ENCODE results near the gene FGF12.

FGF12 gene

GRCh38 chr3:192563417-192563816 is 163.9 kb downstream of the FGF12 start:
- Histone ChIP-seq H3K4me2 (ENCODE audit: low read length) (no peak overlapping the region), H4K12ac (ENCODE audit: low read depth, low read length) (no peak overlapping the region), H2AFZ (ENCODE audit: insufficient read depth, low read length, poor library complexity) (no peak overlapping the region), H4K8ac (ENCODE audit: low read depth, low read length) (no peak overlapping the region), H2BK120ac (ENCODE audit: insufficient read depth, low read length, poor library complexity) (no peak overlapping the region), H3K27ac (ENCODE audit: low read depth, low read length) (no peak overlapping the region), H2BK5ac (ENCODE audit: low read depth, low read length, poor library complexity) (no peak overlapping the region), H3K9me3 (ENCODE audit: insufficient read depth, low read depth, low read length) (no peaks in the 10 kb centered on the region), H3K9ac (ENCODE audit: low read length) (no peak overlapping the region), H3K4ac (ENCODE audit: low read depth, low read length) (no peak overlapping the region), H3K79me2 (ENCODE audit: control insufficient read depth, insufficient read depth, low read length, poor library complexity) (no peaks in the 10 kb centered on the region), H3K14ac (ENCODE audit: low read length) (no peak overlapping the region), H3K23ac (ENCODE audit: low read length) (no peak overlapping the region), H3K27me3 (ENCODE audit: insufficient read depth, low read length) (no peaks in the 10 kb centered on the region), H3K79me1 (ENCODE audit: low read length) (no peaks in the 10 kb centered on the region), H4K91ac (ENCODE audit: low read depth, low read length) (no peak overlapping the region), H2AK5ac (ENCODE audit: low read length) (no peak overlapping the region), H3K4me3 (ENCODE audit: low read depth, low read length) (no peak overlapping the region), H2BK12ac (ENCODE audit: low read length) (no peak overlapping the region), H3K4me1 (ENCODE audit: control insufficient read depth in 1 of 2, insufficient read depth in 2 of 2, low read length in 2 of 2) (no peaks in the 10 kb centered on the region), H3K36me3 (ENCODE audit: control insufficient read depth in 1 of 2, insufficient read depth in 2 of 2, low read length in 2 of 2) (no peaks in the 10 kb centered on the region), H3K18ac (ENCODE audit: low read length) (no peak overlapping the region)
- DNase-seq, result no peak

DNA sequence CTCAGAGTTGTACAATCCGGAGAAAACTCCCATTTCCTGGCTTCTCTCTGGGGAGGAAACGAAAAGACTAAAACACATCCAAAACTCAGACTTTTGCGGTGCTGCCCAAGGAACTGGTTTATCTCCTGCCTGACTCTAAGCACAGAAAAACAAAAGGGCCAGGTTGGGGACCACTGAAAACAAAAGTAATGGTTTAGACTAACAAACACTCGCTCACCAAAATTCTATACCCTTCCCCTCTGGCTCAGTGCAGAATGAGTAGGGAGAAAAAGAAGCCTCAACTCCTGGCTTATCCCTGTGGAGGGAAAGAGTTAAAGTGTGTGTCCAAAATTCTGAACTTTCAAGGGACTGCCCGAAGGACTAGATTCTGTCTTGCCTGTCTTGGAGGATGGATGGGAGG is 173.6 kb downstream of the FGF12 start:
- Histone ChIP-seq H3K23ac (ENCODE audit: low read length) (no peak overlapping the region), H3K27me3 (ENCODE audit: insufficient read depth, low read length) (no peaks in the 10 kb centered on the region), H3K27ac (ENCODE audit: low read depth, low read length) (no peak overlapping the region), H2AK5ac (ENCODE audit: low read length) (no peak overlapping the region), H3K9ac (ENCODE audit: low read length) (no peak overlapping the region), H3K9me3 (ENCODE audit: insufficient read depth, low read depth, low read length) (no peaks in the 10 kb centered on the region), H3K14ac (ENCODE audit: low read length) (no peak overlapping the region), H3K4me2 (ENCODE audit: low read length) (no peak overlapping the region), H3K79me1 (ENCODE audit: low read length) (no peaks in the 10 kb centered on the region), H2AFZ (ENCODE audit: insufficient read depth, low read length, poor library complexity) (no peak overlapping the region), H2BK12ac (ENCODE audit: low read length) (no peak overlapping the region), H3K18ac (ENCODE audit: low read length) (no peak overlapping the region), H4K91ac (ENCODE audit: low read depth, low read length) (no peak overlapping the region), H2BK120ac (ENCODE audit: insufficient read depth, low read length, poor library complexity) (no peak overlapping the region), H4K8ac (ENCODE audit: low read depth, low read length) (no peak overlapping the region), H3K4ac (ENCODE audit: low read depth, low read length) (no peak overlapping the region), H4K12ac (ENCODE audit: low read depth, low read length) (no peak overlapping the region), H3K4me1 (ENCODE audit: control insufficient read depth in 1 of 2, insufficient read depth in 2 of 2, low read length in 2 of 2) (no peaks in the 10 kb centered on the region), H3K79me2 (ENCODE audit: control insufficient read depth, insufficient read depth, low read length, poor library complexity) (no peaks in the 10 kb centered on the region), H3K36me3 (ENCODE audit: control insufficient read depth in 1 of 2, insufficient read depth in 2 of 2, low read length in 2 of 2) (no peaks in the 10 kb centered on the region), H2BK5ac (ENCODE audit: low read depth, low read length, poor library complexity) (no peak overlapping the region), H3K4me3 (ENCODE audit: low read depth, low read length) (no peak overlapping the region)
- DNase-seq, result no peak
- WGBS (ENCODE audit: extremely low coverage, insufficient coverage, insufficient read length), result no CpG with 5 or more reads among the region's 5 CpGs

DNA sequence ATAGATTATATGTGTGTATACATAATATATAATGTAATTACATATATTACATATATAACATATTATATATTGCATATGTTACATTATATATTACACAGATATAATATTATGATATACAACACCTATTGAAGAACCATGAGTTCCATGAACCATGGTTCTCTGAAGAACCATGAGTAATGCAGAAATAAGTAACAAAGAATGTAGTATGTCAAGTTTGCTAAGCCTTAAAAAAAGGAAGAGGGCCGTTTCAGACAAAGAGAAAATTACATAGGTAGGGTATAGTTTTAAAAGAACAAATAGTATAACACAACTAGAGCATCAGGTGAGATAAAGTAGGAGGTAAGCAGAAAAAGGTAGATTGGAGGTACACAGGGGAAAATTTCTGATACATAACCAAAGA is 177.0 kb downstream of the FGF12 start:
- DNase-seq, result peak in 1 of 2 donors; percentile 58
- H4K91ac ChIP-seq (ENCODE audit: low read depth, low read length), result no peak overlapping the region
- H3K18ac ChIP-seq (ENCODE audit: low read length), result no peak overlapping the region
- no peaks in the 10 kb centered on the region for H3K4me1 ChIP-seq (ENCODE audit: control insufficient read depth in 1 of 2, insufficient read depth in 2 of 2, low read length in 2 of 2)
- H3K4me3 ChIP-seq (ENCODE audit: low read depth, low read length), result no peak overlapping the region
- H3K36me3 ChIP-seq (ENCODE audit: control insufficient read depth in 1 of 2, insufficient read depth in 2 of 2, low read length in 2 of 2), result no peaks in the 10 kb centered on the region
- H2AK5ac ChIP-seq (ENCODE audit: low read length), result no peak overlapping the region
- H2BK120ac ChIP-seq (ENCODE audit: insufficient read depth, low read length, poor library complexity), result no peak overlapping the region
- no peak overlapping the region for H3K14ac ChIP-seq (ENCODE audit: low read length)
- H3K4ac ChIP-seq (ENCODE audit: low read depth, low read length), result no peak overlapping the region
- H3K4me2 ChIP-seq (ENCODE audit: low read length), result no peak overlapping the region
- no peak overlapping the region for H3K23ac ChIP-seq (ENCODE audit: low read length)
- no peak overlapping the region for H2BK5ac ChIP-seq (ENCODE audit: low read depth, low read length, poor library complexity)
- H4K8ac ChIP-seq (ENCODE audit: low read depth, low read length), result no peak overlapping the region
- no CpG with 5 or more reads among the region's 1 CpG for WGBS (ENCODE audit: extremely low coverage, insufficient coverage, insufficient read length)
- no peak overlapping the region for H3K27ac ChIP-seq (ENCODE audit: low read depth, low read length)
- no peak overlapping the region for H2BK12ac ChIP-seq (ENCODE audit: low read length)
- no peak overlapping the region for H4K12ac ChIP-seq (ENCODE audit: low read depth, low read length)
- H3K9me3 ChIP-seq (ENCODE audit: insufficient read depth, low read depth, low read length), result no peaks in the 10 kb centered on the region
- no peaks in the 10 kb centered on the region for H3K79me1 ChIP-seq (ENCODE audit: low read length)
- H3K27me3 ChIP-seq (ENCODE audit: insufficient read depth, low read length), result no peaks in the 10 kb centered on the region
- H3K9ac ChIP-seq (ENCODE audit: low read length), result no peak overlapping the region
- H3K79me2 ChIP-seq (ENCODE audit: control insufficient read depth, insufficient read depth, low read length, poor library complexity), result no peaks in the 10 kb centered on the region
- H2AFZ ChIP-seq (ENCODE audit: insufficient read depth, low read length, poor library complexity), result no peak overlapping the region

- no peak overlapping the region for H4K8ac ChIP-seq (ENCODE audit: low read depth, low read length)
Measured at GRCh38 chr3:192545333-192545732, 182.0 kb downstream of the FGF12 start.

More at GRCh38 chr3:192545333-192545732, 182.0 kb downstream of the FGF12 start:
- no peak overlapping the region for H3K9ac ChIP-seq (ENCODE audit: low read length)
- no peak overlapping the region for H4K91ac ChIP-seq (ENCODE audit: low read depth, low read length)
- H3K9me3 ChIP-seq (ENCODE audit: insufficient read depth, low read depth, low read length), result no peaks in the 10 kb centered on the region
- H3K79me1 ChIP-seq (ENCODE audit: low read length), result no peaks in the 10 kb centered on the region
- H3K18ac ChIP-seq (ENCODE audit: low read length), result no peak overlapping the region
- no peaks in the 10 kb centered on the region for H3K4me1 ChIP-seq (ENCODE audit: control insufficient read depth in 1 of 2, insufficient read depth in 2 of 2, low read length in 2 of 2)
- no peak overlapping the region for H2AK5ac ChIP-seq (ENCODE audit: low read length)
- H2BK5ac ChIP-seq (ENCODE audit: low read depth, low read length, poor library complexity), result no peak overlapping the region
- H3K79me2 ChIP-seq (ENCODE audit: control insufficient read depth, insufficient read depth, low read length, poor library complexity), result no peaks in the 10 kb centered on the region
- H3K27ac ChIP-seq (ENCODE audit: low read depth, low read length), result no peak overlapping the region
- H3K23ac ChIP-seq (ENCODE audit: low read length), result no peak overlapping the region
- H3K4me2 ChIP-seq (ENCODE audit: low read length), result no peak overlapping the region
- no peak overlapping the region for H3K14ac ChIP-seq (ENCODE audit: low read length)
- no peak overlapping the region for H2AFZ ChIP-seq (ENCODE audit: insufficient read depth, low read length, poor library complexity)
- H2BK12ac ChIP-seq (ENCODE audit: low read length), result no peak overlapping the region
- H3K36me3 ChIP-seq (ENCODE audit: control insufficient read depth in 1 of 2, insufficient read depth in 2 of 2, low read length in 2 of 2), result no peaks in the 10 kb centered on the region
- peak; percentile 14 to 62 for DNase-seq
- no peak overlapping the region for H3K4ac ChIP-seq (ENCODE audit: low read depth, low read length)
- H3K27me3 ChIP-seq (ENCODE audit: insufficient read depth, low read length), result no peaks in the 10 kb centered on the region
- H2BK120ac ChIP-seq (ENCODE audit: insufficient read depth, low read length, poor library complexity), result no peak overlapping the region
- H4K12ac ChIP-seq (ENCODE audit: low read depth, low read length), result no peak overlapping the region
- H3K4me3 ChIP-seq (ENCODE audit: low read depth, low read length), result no peak overlapping the region
- no CpG with 5 or more reads among the region's 5 CpGs for WGBS (ENCODE audit: extremely low coverage, insufficient coverage, insufficient read length)
